ENCODE measurements around the gene GNB4.

The GNB4 gene

DNA sequence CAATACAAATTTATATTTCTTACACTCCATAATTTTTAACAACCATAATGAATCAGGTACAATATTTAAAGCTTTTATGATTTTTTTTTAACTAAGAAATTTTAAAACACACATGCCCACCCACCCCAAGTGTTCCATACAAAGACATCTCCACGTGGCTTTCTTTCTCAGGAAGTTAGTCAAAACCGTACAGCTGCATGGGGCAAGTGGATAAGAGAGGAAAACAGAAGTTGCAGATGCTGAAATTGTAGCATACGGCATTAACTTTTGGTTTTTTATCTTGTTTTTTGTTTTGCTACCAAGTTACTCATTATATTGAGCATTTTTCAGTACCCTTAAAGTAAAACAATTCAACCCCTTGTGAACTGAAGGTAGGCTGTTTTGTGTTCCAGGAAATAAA is 14.8 kb downstream of the GNB4 start:
- Histone ChIP-seq H3K4me1 (ENCODE audit: control insufficient read depth, insufficient read depth, low read length) (peaks cover 14% of the 10 kb centered on the region), H3K27ac (ENCODE audit: low read depth, low read length) (no peak overlapping the region), H3K27me3 (ENCODE audit: control insufficient read depth, insufficient read depth, low read length) (no peaks in the 10 kb centered on the region), H3K36me3 (ENCODE audit: control insufficient read depth, insufficient read depth, low read length) (no peaks in the 10 kb centered on the region), H3K9ac (ENCODE audit: low read depth, low read length) (no peak overlapping the region), H3K9me3 (ENCODE audit: control insufficient read depth, insufficient read depth, low read length) (no peaks in the 10 kb centered on the region), H3K4me3 (ENCODE audit: low read depth, low read length) (no peak overlapping the region)

DNA sequence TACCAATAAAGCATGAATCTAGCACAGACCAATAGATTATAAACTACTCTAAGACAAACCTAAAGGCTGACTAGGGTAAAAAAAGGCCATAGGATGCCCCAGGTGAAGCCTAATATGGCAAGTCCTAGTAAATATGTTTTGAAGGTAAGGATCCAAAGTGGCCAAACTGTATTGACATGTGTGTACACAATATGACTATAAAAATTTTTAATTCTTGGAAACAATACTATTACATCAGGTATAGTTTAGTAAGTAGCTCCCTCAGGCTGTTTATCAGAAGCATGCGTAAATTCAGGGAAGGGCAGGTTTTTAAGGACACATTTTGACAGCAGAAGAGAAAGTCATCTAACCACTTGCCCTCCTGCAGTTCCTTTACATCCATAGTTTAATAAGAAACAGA is 18.8 kb downstream of the GNB4 start:
- Histone ChIP-seq H3K9ac (ENCODE audit: low read depth, low read length) (no peak overlapping the region), H3K9me3 (ENCODE audit: control insufficient read depth, insufficient read depth, low read length) (no peaks in the 10 kb centered on the region), H3K4me1 (ENCODE audit: control insufficient read depth, insufficient read depth, low read length) (no peaks in the 10 kb centered on the region), H3K36me3 (ENCODE audit: control insufficient read depth, insufficient read depth, low read length) (no peaks in the 10 kb centered on the region), H3K4me3 (ENCODE audit: low read depth, low read length) (no peak overlapping the region), H3K27ac (ENCODE audit: low read depth, low read length) (no peak overlapping the region), H3K27me3 (ENCODE audit: control insufficient read depth, insufficient read depth, low read length) (no peaks in the 10 kb centered on the region)

DNA sequence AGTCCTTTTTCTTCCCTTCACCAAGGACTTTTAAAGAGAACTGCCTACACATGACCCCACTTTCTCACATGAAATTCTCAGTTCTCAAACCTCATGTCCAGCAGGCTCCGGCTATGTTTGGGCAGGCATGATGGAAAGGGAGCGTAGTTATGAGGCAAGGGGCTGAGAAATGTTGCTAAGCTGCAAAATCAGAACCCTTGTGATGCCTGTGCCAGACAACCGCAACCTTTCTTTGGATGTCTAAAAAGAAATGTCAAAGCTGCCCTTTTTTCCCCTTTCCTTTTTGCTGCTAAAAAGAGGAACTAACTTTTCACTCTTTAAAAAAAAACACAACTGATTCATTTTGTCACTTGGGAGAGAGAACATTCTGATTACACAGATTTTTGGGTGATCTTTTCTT is 19.2 kb downstream of the GNB4 start:
- Histone ChIP-seq H3K36me3 (ENCODE audit: control insufficient read depth, insufficient read depth, low read length) (no peaks in the 10 kb centered on the region), H3K9ac (ENCODE audit: low read depth, low read length) (no peak overlapping the region), H3K27me3 (ENCODE audit: control insufficient read depth, insufficient read depth, low read length) (no peaks in the 10 kb centered on the region), H3K27ac (ENCODE audit: low read depth, low read length) (no peak overlapping the region), H3K9me3 (ENCODE audit: control insufficient read depth, insufficient read depth, low read length) (no peaks in the 10 kb centered on the region), H3K4me1 (ENCODE audit: control insufficient read depth, insufficient read depth, low read length) (no peaks in the 10 kb centered on the region), H3K4me3 (ENCODE audit: low read depth, low read length) (no peak overlapping the region)

DNA sequence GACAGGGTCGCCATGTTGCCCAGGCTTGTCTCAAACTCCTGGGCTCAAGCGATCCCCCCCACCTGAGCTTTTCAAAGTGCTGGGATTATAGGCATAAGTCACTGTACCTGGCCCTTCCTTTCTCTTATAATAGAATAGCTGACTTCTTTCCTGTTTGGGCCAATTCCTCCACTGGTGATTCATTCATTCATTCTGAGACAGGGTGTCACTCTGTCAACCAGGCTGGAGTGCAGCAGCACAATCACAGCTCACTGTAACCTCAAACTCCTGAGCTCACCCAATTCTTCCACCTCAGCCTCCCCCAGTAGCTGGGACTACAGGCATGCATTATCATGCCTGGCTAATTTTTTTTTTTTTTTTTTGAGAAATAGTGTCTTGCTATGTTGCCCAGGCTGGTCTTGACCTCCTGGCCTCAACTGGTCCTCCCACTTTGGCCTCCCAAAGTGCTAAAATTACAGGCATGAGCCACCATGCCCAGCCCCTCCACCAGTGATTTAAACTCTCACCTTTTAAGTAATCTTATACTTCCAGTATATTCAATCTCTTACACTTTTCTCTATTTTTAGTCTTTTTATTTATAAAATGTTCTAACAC is 20.9 kb downstream of the GNB4 start:
- H3K4me1 ChIP-seq (ENCODE audit: control insufficient read depth, insufficient read depth, low read length), result no peaks in the 10 kb centered on the region
- no peaks in the 10 kb centered on the region for H3K9me3 ChIP-seq (ENCODE audit: control insufficient read depth, insufficient read depth, low read length)
- no peak overlapping the region for H3K9ac ChIP-seq (ENCODE audit: low read depth, low read length)

DNA sequence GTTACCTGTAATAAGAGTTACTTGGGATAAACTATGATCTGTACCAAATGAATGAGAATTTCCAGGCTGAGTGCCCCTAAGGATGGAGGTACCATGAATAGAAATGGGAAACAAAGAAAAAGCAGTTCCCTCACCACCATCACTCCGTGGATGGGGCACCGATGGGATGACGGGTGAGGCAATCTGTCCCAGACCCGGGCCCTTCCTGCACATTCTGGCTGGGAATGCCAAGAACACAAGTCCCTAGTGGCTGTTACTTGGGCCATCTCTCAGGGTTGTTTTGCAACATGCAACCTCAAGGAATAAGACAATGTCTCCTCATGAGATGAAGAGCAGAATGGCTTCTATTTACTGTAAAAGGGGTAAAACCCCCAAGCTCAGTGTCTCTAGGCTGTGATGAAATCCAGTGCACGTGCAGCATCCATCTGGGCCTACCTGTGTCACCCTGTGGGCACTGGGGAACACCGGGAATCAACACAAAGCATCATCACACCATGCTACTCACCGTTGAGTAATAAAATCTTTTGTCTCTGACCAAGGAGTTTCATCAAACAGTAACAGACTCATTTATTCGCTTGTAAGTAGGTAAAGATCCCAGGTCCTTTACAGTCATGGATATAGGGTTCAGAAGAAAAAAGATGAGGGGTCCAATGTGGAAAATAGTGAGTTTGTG is 22.3 kb downstream of the GNB4 start:
- H3K9me3 ChIP-seq (ENCODE audit: control insufficient read depth, insufficient read depth, low read length), result no peaks in the 10 kb centered on the region
- H3K9ac ChIP-seq (ENCODE audit: low read depth, low read length), result no peak overlapping the region
- H3K27me3 ChIP-seq (ENCODE audit: control insufficient read depth, insufficient read depth, low read length), result no peaks in the 10 kb centered on the region
- no peak overlapping the region for H3K27ac ChIP-seq (ENCODE audit: low read depth, low read length)
- H3K36me3 ChIP-seq (ENCODE audit: control insufficient read depth, insufficient read depth, low read length), result 0 out of 2 replicates have a peak, but pooled peaks cover 2% of the 10 kb centered on the region
- H3K4me3 ChIP-seq (ENCODE audit: low read depth, low read length), result no peak overlapping the region
- H3K4me1 ChIP-seq (ENCODE audit: control insufficient read depth, insufficient read depth, low read length), result no peaks in the 10 kb centered on the region

More for the DNA sequence above, 20.9 kb downstream of the GNB4 start:
- H3K4me3 ChIP-seq (ENCODE audit: low read depth, low read length), result no peak overlapping the region
- no peaks in the 10 kb centered on the region for H3K36me3 ChIP-seq (ENCODE audit: control insufficient read depth, insufficient read depth, low read length)
- no peaks in the 10 kb centered on the region for H3K27me3 ChIP-seq (ENCODE audit: control insufficient read depth, insufficient read depth, low read length)
- H3K27ac ChIP-seq (ENCODE audit: low read depth, low read length), result no peak overlapping the region

DNA sequence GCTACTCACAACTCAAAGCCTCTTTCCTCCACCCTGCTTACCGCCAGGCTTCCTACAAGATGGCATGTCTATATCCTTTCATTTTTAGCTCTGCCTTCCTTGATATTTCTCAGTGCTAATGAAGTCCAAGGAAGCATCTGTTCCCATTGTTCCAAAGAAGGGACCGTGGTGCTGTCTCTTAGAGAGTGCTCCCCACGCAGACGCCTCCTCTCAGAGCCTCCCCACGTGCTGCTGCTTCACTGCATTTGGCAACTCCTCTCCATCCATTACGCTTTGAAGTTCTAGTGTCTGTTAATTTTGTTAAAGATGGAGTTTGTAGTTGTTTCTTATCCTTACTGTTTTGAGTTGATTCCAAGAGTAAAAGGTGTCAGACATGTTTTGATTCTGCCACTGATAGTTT is 26.2 kb downstream of the GNB4 start:
- H3K36me3 ChIP-seq (ENCODE audit: control insufficient read depth, insufficient read depth, low read length), result peaks cover 5% of the 10 kb centered on the region; the same call in 1 of the 2 replicates

DNA sequence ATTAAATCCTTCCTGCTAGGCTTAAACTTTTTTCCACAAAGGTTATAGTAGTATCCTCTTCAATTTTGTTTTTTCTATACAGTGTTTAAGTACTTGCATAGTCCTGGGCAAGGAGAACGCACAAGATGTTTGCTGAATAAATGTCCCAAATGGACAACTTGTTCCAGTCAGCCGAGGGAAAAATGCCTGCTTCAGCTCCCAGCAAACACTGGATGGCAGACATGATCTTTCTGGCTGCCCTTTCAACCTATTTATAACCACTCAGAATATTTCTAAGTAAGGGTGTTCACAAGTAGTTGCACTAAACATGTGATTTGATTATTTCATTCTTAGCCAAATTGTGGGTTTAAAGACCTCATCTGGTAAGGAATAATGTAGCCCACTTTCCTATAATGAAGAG is 29.8 kb downstream of the GNB4 start:
- H3K4me1 ChIP-seq (ENCODE audit: control insufficient read depth, insufficient read depth, low read length), result no peaks in the 10 kb centered on the region
- H3K36me3 ChIP-seq (ENCODE audit: control insufficient read depth, insufficient read depth, low read length), result peaks cover 13% of the 10 kb centered on the region; the same call in 1 of the 2 replicates
- H3K9ac ChIP-seq (ENCODE audit: low read depth, low read length), result no peak overlapping the region
- H3K4me3 ChIP-seq (ENCODE audit: low read depth, low read length), result no peak overlapping the region
- H3K27ac ChIP-seq (ENCODE audit: low read depth, low read length), result no peak overlapping the region
- H3K27me3 ChIP-seq (ENCODE audit: control insufficient read depth, insufficient read depth, low read length), result no peaks in the 10 kb centered on the region
- H3K9me3 ChIP-seq (ENCODE audit: control insufficient read depth, insufficient read depth, low read length), result no peaks in the 10 kb centered on the region

More for the DNA sequence above, 26.2 kb downstream of the GNB4 start:
- no peak overlapping the region for H3K27ac ChIP-seq (ENCODE audit: low read depth, low read length)
- H3K9me3 ChIP-seq (ENCODE audit: control insufficient read depth, insufficient read depth, low read length), result no peaks in the 10 kb centered on the region
- H3K4me3 ChIP-seq (ENCODE audit: low read depth, low read length), result no peak overlapping the region
- no peak overlapping the region for H3K9ac ChIP-seq (ENCODE audit: low read depth, low read length)
- H3K27me3 ChIP-seq (ENCODE audit: control insufficient read depth, insufficient read depth, low read length), result no peaks in the 10 kb centered on the region
- no peaks in the 10 kb centered on the region for H3K4me1 ChIP-seq (ENCODE audit: control insufficient read depth, insufficient read depth, low read length)

DNA sequence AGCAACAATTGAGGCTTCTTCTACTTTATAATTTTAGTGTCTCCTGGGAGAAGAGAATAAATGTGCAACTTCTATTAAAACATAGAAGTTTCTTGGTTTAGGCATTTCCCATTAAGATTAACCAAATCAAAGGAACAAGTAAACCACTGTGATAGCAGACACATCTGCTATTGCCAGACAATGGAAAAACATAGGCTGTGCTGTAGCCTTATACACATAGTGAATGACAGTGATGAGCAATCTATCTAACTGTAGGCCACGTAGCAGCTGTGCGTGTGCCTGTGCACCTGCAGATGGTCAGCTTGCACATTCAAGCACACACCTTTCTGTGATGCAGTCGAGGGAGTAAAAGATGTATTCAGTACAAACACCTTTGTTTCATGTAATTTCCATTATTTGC is 32.7 kb downstream of the GNB4 start:
- H3K9me3 ChIP-seq (ENCODE audit: control insufficient read depth, insufficient read depth, low read length), result no peaks in the 10 kb centered on the region
- H3K4me1 ChIP-seq (ENCODE audit: control insufficient read depth, insufficient read depth, low read length), result no peaks in the 10 kb centered on the region
- H3K36me3 ChIP-seq (ENCODE audit: control insufficient read depth, insufficient read depth, low read length), result 0 out of 2 replicates have a peak, but pooled peaks cover 8% of the 10 kb centered on the region
- no peak overlapping the region for H3K27ac ChIP-seq (ENCODE audit: low read depth, low read length)
- no peak overlapping the region for H3K4me3 ChIP-seq (ENCODE audit: low read depth, low read length)
- no peak overlapping the region for H3K9ac ChIP-seq (ENCODE audit: low read depth, low read length)
- H3K27me3 ChIP-seq (ENCODE audit: control insufficient read depth, insufficient read depth, low read length), result no peaks in the 10 kb centered on the region

DNA sequence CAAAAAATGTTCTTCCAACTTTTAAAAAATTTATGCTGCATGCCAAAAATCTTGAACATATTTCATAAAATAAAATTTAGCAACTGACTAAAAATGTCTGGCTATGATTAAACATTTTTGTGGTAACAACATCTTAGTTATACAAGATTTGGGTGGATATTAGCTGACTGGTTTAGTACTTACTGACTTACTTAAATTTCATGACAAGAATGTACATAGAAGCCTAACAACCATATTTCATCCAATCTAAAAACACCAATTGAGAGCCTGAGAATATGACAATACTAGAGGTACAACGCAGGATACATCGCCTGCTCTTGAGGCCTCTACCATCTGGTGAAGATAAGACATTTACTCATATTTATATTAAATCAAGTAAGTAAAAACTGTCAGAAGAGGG is 34.6 kb downstream of the GNB4 start:
- no peak overlapping the region for H3K27ac ChIP-seq (ENCODE audit: low read depth, low read length)
- H3K4me3 ChIP-seq (ENCODE audit: low read depth, low read length), result no peak overlapping the region
- H3K9me3 ChIP-seq (ENCODE audit: control insufficient read depth, insufficient read depth, low read length), result no peaks in the 10 kb centered on the region
- H3K4me1 ChIP-seq (ENCODE audit: control insufficient read depth, insufficient read depth, low read length), result no peaks in the 10 kb centered on the region
- no peak overlapping the region for H3K9ac ChIP-seq (ENCODE audit: low read depth, low read length)
- peaks cover 12% of the 10 kb centered on the region; the same call in 1 of the 2 replicates for H3K36me3 ChIP-seq (ENCODE audit: control insufficient read depth, insufficient read depth, low read length)
- no peaks in the 10 kb centered on the region for H3K27me3 ChIP-seq (ENCODE audit: control insufficient read depth, insufficient read depth, low read length)

DNA sequence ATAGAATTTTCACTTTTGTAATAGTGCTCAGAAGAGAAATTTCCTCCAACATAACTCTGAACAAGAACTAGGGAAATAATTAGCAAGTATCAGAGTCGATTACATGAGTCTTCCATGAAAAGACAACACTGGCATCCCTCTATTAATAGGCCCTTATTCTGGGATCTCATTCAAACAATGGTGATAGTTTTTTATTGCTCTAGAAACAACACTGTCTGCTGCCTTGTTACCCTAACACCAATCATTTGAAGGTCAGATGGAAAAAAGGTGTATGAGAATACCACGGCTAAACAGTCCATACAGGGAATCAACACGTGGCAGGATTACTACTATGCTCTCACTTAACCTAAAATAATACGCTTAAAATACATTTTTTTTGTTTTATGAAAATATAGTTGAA is 35.9 kb downstream of the GNB4 start:
- Histone ChIP-seq H3K9me3 (ENCODE audit: control insufficient read depth, insufficient read depth, low read length) (no peaks in the 10 kb centered on the region), H3K27me3 (ENCODE audit: control insufficient read depth, insufficient read depth, low read length) (no peaks in the 10 kb centered on the region), H3K9ac (ENCODE audit: low read depth, low read length) (no peak overlapping the region), H3K27ac (ENCODE audit: low read depth, low read length) (no peak overlapping the region), H3K4me1 (ENCODE audit: control insufficient read depth, insufficient read depth, low read length) (peaks cover 2% of the 10 kb centered on the region; the same call in 1 of the 2 replicates), H3K4me3 (ENCODE audit: low read depth, low read length) (no peak overlapping the region), H3K36me3 (ENCODE audit: control insufficient read depth, insufficient read depth, low read length) (peaks cover 12% of the 10 kb centered on the region; the same call in 1 of the 2 replicates)

DNA sequence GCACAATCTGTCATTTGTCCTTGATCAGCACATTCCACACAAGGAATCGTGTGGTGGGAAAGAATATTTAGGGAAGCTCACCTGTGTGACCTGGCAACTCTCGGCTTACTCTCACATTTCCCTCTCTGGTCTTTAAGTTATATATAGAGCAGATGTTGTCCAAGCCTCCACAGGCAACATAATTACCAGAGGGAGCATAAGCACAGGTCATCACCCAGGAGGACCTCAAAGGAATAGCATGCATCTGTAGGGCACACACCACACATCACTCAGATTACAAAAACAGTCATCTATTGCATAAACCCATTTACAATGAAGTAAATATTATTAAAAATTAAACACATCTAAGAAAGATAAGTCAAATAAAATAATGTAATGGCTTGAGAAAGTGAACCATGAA is 36.5 kb downstream of the GNB4 start:
- Histone ChIP-seq H3K9me3 (ENCODE audit: control insufficient read depth, insufficient read depth, low read length) (no peaks in the 10 kb centered on the region), H3K9ac (ENCODE audit: low read depth, low read length) (no peak overlapping the region), H3K36me3 (ENCODE audit: control insufficient read depth, insufficient read depth, low read length) (peaks cover 12% of the 10 kb centered on the region; the same call in 1 of the 2 replicates), H3K4me3 (ENCODE audit: low read depth, low read length) (no peak overlapping the region), H3K4me1 (ENCODE audit: control insufficient read depth, insufficient read depth, low read length) (peaks cover 6% of the 10 kb centered on the region; the same call in 1 of the 2 replicates), H3K27me3 (ENCODE audit: control insufficient read depth, insufficient read depth, low read length) (no peaks in the 10 kb centered on the region), H3K27ac (ENCODE audit: low read depth, low read length) (no peak overlapping the region)
